ENCODE results near the gene ZNF276. TPM values are rescaled to one million over a fixed set of nuclear protein-coding genes. Genes with fewer than 3 reads are reported as not detected.
A peak's percentile ranks its signal among the peaks of the same experiment; 100 is the strongest.

ZNF276 gene
- total RNA-seq, 1 experiment from 2014 or later = 28.8 TPM

DNA sequence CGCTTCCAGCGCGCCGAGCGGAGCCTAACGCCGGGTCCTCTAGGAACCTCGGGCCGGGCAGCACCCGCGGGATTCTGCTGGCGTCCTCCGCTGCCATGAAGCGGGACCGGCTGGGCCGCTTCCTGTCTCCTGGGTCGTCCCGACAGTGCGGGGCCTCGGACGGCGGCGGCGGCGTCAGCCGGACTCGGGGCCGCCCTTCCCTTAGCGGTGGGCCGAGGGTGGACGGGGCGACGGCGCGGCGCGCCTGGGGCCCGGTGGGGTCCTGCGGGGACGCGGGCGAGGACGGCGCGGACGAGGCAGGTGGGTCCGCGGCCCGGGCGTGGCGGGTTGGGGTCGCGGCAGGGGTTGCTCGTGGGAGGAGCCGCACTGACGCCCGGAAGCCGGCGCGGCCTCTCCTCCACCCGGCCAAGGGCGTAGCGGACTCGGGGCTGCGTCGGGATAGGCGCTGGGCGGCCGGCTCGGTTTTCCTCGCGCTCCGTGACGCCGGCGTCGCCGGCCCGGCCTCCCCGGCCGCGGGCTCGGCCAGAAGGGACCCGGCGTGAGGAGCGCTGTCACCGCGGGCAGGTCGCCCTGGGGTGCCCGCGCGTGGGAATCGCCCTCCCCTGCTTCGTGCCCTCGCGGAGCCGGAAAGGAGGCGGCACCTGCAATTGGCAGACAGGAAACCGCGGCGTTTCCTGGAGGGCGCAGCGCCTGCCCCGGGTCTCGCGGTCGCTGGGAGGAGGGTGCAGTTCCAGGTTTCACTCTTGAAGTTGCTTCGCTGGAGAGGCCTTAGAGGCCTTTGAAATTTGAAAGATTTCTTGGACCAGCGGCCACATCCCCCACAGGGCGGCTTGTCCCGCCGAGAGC is 432 bp downstream of the ZNF276 start:
- H4K20me1 ChIP-seq (ENCODE audit: insufficient read depth) = peaks cover 22% of the 10 kb centered on the region
- peak overlapping the region; percentile 93 for H3K4me3 ChIP-seq
- intact Hi-C loops (cut with micrococcal nuclease; ENCODE audit: unreplicated experiment) = loop anchor here (1.0 kb wide), 1 partner anchor 9 kb away; no protein-coding TSS in a partner anchor
- POLR2A ChIA-PET (ENCODE audit: unreplicated experiment) = no interaction called here
- H3K9me2 ChIP-seq (ENCODE audit: insufficient read depth) = no peaks in the 10 kb centered on the region
- peaks cover 25% of the 10 kb centered on the region for H3K79me2 ChIP-seq (ENCODE audit: low read depth)
- no peaks in the 10 kb centered on the region for H3K27me3 ChIP-seq (ENCODE audit: insufficient read depth, low read depth)
- peaks cover 54% of the 10 kb centered on the region; the same call in 1 of the 2 replicates for H3F3A ChIP-seq (ENCODE audit: insufficient read depth, low read depth)
- BruUV-seq (replicated peaks) = no TSS peak
- peak in 1 of 2 experiments; percentile 62 for DNase-seq
- H3K36me3 ChIP-seq (ENCODE audit: low read depth) = no peaks in the 10 kb centered on the region
- no peaks in the 10 kb centered on the region for H3K9me3 ChIP-seq (ENCODE audit: insufficient read depth, low read depth)
- CTCF ChIA-PET = interaction anchor here (1.1 kb wide), 1 partner anchor 21 kb away, joined by 3 read pairs; no protein-coding TSS in a partner anchor
- H3K27ac ChIP-seq = peak overlapping the region; percentile 45
- peak overlapping the region; percentile 71 for H2AFZ ChIP-seq
- peak overlapping the region; percentile 95 for H3K4me2 ChIP-seq
- TF ChIP-seq, protein P1, sequence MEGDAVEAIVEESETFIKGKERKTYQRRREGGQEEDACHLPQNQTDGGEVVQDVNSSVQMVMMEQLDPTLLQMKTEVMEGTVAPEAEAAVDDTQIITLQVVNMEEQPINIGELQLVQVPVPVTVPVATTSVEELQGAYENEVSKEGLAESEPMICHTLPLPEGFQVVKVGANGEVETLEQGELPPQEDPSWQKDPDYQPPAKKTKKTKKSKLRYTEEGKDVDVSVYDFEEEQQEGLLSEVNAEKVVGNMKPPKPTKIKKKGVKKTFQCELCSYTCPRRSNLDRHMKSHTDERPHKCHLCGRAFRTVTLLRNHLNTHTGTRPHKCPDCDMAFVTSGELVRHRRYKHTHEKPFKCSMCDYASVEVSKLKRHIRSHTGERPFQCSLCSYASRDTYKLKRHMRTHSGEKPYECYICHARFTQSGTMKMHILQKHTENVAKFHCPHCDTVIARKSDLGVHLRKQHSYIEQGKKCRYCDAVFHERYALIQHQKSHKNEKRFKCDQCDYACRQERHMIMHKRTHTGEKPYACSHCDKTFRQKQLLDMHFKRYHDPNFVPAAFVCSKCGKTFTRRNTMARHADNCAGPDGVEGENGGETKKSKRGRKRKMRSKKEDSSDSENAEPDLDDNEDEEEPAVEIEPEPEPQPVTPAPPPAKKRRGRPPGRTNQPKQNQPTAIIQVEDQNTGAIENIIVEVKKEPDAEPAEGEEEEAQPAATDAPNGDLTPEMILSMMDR (conservative IDR thresholded peaks at IDR 0.05) = no peak
- no peak for TF ChIP-seq EZH2 (IDR thresholded peaks at IDR 0.05; ENCODE audit: low read depth)
- H3K4me1 ChIP-seq (replicated peaks; ENCODE audit: insufficient read depth) = peaks cover 29% of the 10 kb centered on the region

DNA sequence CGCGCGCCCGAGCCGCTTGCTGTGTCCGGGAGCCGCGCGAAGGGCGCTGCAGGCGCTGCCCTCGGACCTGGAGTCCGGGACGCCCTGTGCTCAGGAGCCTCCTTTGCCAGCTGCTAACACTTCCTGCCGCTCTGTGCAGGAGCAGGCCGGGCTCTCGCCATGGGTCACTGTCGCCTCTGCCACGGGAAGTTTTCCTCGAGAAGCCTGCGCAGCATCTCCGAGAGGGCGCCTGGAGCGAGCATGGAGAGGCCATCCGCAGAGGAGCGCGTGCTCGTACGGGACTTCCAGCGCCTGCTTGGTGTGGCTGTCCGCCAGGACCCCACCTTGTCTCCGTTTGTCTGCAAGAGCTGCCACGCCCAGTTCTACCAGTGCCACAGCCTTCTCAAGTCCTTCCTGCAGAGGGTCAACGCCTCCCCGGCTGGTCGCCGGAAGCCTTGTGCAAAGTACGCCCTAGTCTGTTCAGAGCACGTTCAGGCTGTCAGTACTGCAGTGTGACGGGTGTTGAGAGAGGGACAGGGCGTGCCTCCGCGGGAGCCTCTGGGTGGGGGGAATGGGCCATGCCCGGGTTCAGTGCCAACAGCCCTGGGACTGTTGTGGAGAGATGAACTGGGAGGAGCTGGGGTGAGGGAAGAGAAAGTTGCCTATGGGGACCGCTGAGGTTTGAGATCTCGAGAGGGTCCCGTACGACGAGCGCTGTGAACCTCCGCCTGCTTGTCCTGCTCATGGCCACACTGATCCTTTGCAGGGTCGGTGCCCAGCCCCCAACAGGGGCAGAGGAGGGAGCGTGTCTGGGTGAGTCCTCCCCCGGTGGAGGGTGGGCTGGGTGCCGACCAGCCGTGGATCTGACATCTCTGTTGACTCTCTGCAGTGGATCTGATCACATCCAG is 1.3 kb downstream of the ZNF276 start:
- Histone ChIP-seq H3K36me3 (ENCODE audit: low read depth) (no peaks in the 10 kb centered on the region), H3K27ac (peak overlapping the region; percentile 45), H3K79me2 (ENCODE audit: low read depth) (peaks cover 25% of the 10 kb centered on the region), H3F3A (ENCODE audit: insufficient read depth, low read depth) (peaks cover 54% of the 10 kb centered on the region; the same call in 1 of the 2 replicates), H3K27me3 (ENCODE audit: insufficient read depth, low read depth) (no peaks in the 10 kb centered on the region), H3K4me2 (peak overlapping the region; percentile 95), H3K9me2 (ENCODE audit: insufficient read depth) (no peaks in the 10 kb centered on the region), H3K4me3 (peak overlapping the region; percentile 93), H4K20me1 (ENCODE audit: insufficient read depth) (peaks cover 22% of the 10 kb centered on the region), H3K4me1 (replicated peaks; ENCODE audit: insufficient read depth) (peaks cover 29% of the 10 kb centered on the region), H2AFZ (peak overlapping the region; percentile 71), H3K9me3 (ENCODE audit: insufficient read depth, low read depth) (no peaks in the 10 kb centered on the region)
- ChIA-PET POLR2A (ENCODE audit: unreplicated experiment) (interaction anchor here (0.7 kb wide), 1 partner anchor 34 kb away, joined by 4 read pairs; no protein-coding TSS in a partner anchor), CTCF (interaction anchor here (0.9 kb wide), 1 partner anchor 23 kb away, joined by 3 read pairs; no protein-coding TSS in a partner anchor)
- peak; percentile 75 to 82 for DNase-seq
- BruUV-seq (replicated peaks) = TSS peak; percentile 0
- TF ChIP-seq, protein P1 (conservative IDR thresholded peaks at IDR 0.05) = no peak
- TF ChIP-seq EZH2 (IDR thresholded peaks at IDR 0.05; ENCODE audit: low read depth) = no peak
- intact Hi-C loops (cut with micrococcal nuclease; ENCODE audit: unreplicated experiment) = no loop called here
